Measurements from ENCODE around the gene PLEKHA6.

GRCh38 chr1:204294357-204294756, 65.4 kb downstream of the PLEKHA6 start:
- TF ChIP-seq CTCF (IDR thresholded peaks at IDR 0.05) (no peak), EP300 (IDR thresholded peaks at IDR 0.05) (no peak), POLR2A (IDR thresholded peaks at IDR 0.05) (no peak)
